Naive B cell (primary cell): Measurements from ENCODE around the gene UCP1. TPM values are rescaled to one million over a fixed set of nuclear protein-coding genes. Genes with fewer than 3 reads are reported as not detected.
"Not testable (repeated sequence)": the region's sequence is repeated elsewhere in the genome, so short reads cannot be mapped to it uniquely, and the experiment has no call there.

Experiments
- ATAC-seq, 2 donors: fragments of 150-1000 bp; cut with Tn5 transposase; 2 replicates each; pipeline ENCODE4 v1.10.0; 2021; ENCODE audit warnings: low read depth in 2 of 2, mild to moderate bottlenecking in 2 of 2, moderate library complexity in 2 of 2
- DNase-seq: peaks from one replicate; pipeline ENCODE4 v3.0.0; 2022
- H3K27ac Mint-ChIP-seq, 6 donors: one replicate each; pipeline ENCODE4 v1.8.0; 2020 to 2022; ENCODE audit warnings: mild to moderate bottlenecking in 6 of 6, mixed read lengths in 6 of 6, moderate library complexity in 5 of 6, inconsistent platforms in 2 of 6
- H3K27me3 Mint-ChIP-seq, 3 donors: one replicate each; pipeline ENCODE4 v1.8.0; 2021 to 2022; ENCODE audit warnings: mixed read lengths in 3 of 3, mild to moderate bottlenecking in 1 of 3
- H3K36me3 Mint-ChIP-seq, 2 donors: one replicate each; pipeline ENCODE4 v1.8.0; 2020 to 2022; ENCODE audit warnings: mixed read lengths in 2 of 2, inconsistent platforms in 1 of 2, mild to moderate bottlenecking in 1 of 2
- H3K4me1 Mint-ChIP-seq, 3 donors: one replicate each; pipeline ENCODE4 v1.8.0; 2020 to 2022; ENCODE audit warnings: mixed read lengths in 3 of 3, inconsistent platforms in 1 of 3, mild to moderate bottlenecking in 1 of 3, moderate library complexity in 1 of 3
- H3K4me3 Mint-ChIP-seq, 8 donors: one replicate each; pipeline ENCODE4 v1.8.0; 2020 to 2022; ENCODE audit warnings: mild to moderate bottlenecking in 8 of 8, mixed read lengths in 8 of 8, moderate library complexity in 8 of 8, inconsistent platforms in 2 of 8
- H3K9me3 Mint-ChIP-seq, 7 donors: one replicate each; pipeline ENCODE4 v1.8.0; 2020 to 2022; ENCODE audit warnings: mixed read lengths in 7 of 7, mild to moderate bottlenecking in 5 of 7, inconsistent platforms in 2 of 7, moderate library complexity in 1 of 7
- polyA plus RNA-seq, 6 donors: library from polyadenylated mRNA; unstranded; fragments of 300-500 nt; fragmentation: Illumina TruSeq; gene quantifications; one replicate each; pipeline ENCODE4 v1.2.3, GENCODE V29; 2021; ENCODE audit warnings: low read depth in 6 of 6

Gene UCP1
- polyA plus RNA-seq, 6 donors from 2014 or later = not detected

- no peak for DNase-seq
- ATAC-seq = peak in 1 of 2 donors; percentile 5
Measured at GRCh38 chr4:140523370-140523856, 45.3 kb downstream of the UCP1 start.

GRCh38 chr4:140515423-140515822 is 53.3 kb downstream of the UCP1 start:
- H3K4me1 Mint-ChIP-seq = no peaks in the 10 kb centered on the region
- ATAC-seq = no peak
- no peak overlapping the region for H3K27ac Mint-ChIP-seq
- DNase-seq = no peak
- peaks cover 0 to 13% (median 4%) of the 10 kb centered on the region in 7 donors for H3K9me3 Mint-ChIP-seq
- peaks cover 34 to 48% (median 47%) of the 10 kb centered on the region in 3 donors for H3K27me3 Mint-ChIP-seq
- no peak overlapping the region for H3K4me3 Mint-ChIP-seq
- no peaks in the 10 kb centered on the region for H3K36me3 Mint-ChIP-seq

More at GRCh38 chr4:140523370-140523856, 45.3 kb downstream of the UCP1 start:
- Mint-ChIP-seq H3K27ac (peak overlapping the region in 5 of 6 donors; percentile 76 to 95 (median 85)), H3K27me3 (peaks cover 0 to 4% (median 0%) of the 10 kb centered on the region in 3 donors), H3K4me1 (peaks cover 8 to 22% (median 17%) of the 10 kb centered on the region in 3 donors), H3K9me3 (peaks cover 0 to 1% (median 0%) of the 10 kb centered on the region in 7 donors), H3K4me3 (peak overlapping the region; percentile 81 to 94 (median 91)), H3K36me3 (peaks cover 0 to 9% of the 10 kb centered on the region in 2 donors)

- H3K4me3 Mint-ChIP-seq, H3K27ac Mint-ChIP-seq, ATAC-seq, H3K4me1 Mint-ChIP-seq, H3K36me3 Mint-ChIP-seq, DNase-seq: not testable (repeated sequence)
- peaks cover 45 to 61% (median 58%) of the 10 kb centered on the region in 3 donors for H3K27me3 Mint-ChIP-seq
- peaks cover 0 to 13% (median 4%) of the 10 kb centered on the region in 7 donors for H3K9me3 Mint-ChIP-seq
Measured at GRCh38 chr4:140513765-140514164, 55.0 kb downstream of the UCP1 start.

Other genes with a start within 250 kb of the UCP1 start
- gene SCOC, start 195.3 kb downstream of the UCP1 start, polyA plus RNA-seq = 10 to 100 TPM; 27.4 to 47.7 (median 33.7) TPM
- gene CLGN, start 141.3 kb downstream of the UCP1 start, polyA plus RNA-seq = under 1 TPM in 1 of 6 donors, not detected in 5; 0.20 TPM
- not detected for gene MGAT4D, start 70.7 kb downstream of the UCP1 start, polyA plus RNA-seq
- 1 to 10 TPM; 3.1 to 8.1 (median 6.7) TPM for gene ELMOD2, start 44.8 kb downstream of the UCP1 start, polyA plus RNA-seq
- gene TBC1D9, start 187.4 kb upstream of the UCP1 start, polyA plus RNA-seq = 10 to 100 TPM in 5 of 6 donors, 1 to 10 TPM in 1; 4.4 to 38.9 (median 21.2) TPM